Esophagus muscularis mucosa (tissue), 3 donors: Measurements from ENCODE around the gene ARHGAP15.

Experiments used
- POLR2A ChIP-seq: fragments of 450-650 bp; IDR thresholded peaks from one replicate; pipeline ENCODE4 v1.6.1; 2017; ENCODE audit warnings: antibody characterized with exemption, moderate library complexity, mild to moderate bottlenecking, low read depth
- TF ChIP-seq, protein P1 (sequence below), 3 experiments: fragments of 200-600 bp in 2 of 3; fragments of 450-650 bp in 1 of 3; sonication (generic) in 2 of 3; IDR thresholded peaks; one replicate each; pipeline ENCODE4 v1.5.1; 2017 to 2019; ENCODE audit warnings: antibody characterized with exemption in 3 of 3, mild to moderate bottlenecking in 2 of 3, moderate library complexity in 1 of 3

DNA sequence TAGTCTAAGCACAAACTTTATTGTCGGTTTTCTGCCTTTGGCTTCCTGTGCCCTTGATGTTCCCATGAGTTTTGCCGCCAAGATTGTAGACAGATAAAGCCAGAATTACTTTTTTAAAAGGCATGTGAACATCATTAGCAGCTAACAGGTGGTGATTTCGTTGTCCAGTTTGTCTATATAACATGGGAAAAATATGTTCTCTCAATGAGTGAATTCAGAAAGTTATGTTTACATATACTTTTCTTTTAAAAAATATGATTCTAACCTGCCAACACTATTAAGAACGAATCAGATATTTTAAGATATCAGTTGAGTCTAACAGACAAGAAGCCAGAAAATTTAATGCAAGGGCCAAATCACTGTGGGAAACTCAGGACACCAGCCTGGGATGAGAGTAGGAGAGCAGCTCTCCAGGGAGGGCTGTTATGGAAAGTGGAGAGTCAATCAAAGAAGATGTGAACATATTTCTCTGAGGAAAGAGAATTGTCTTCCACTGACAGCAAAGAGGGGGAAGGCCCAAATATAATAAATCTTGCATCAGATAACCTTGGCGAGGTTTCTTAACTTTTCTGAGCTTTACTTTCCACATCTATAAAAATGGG is 311.3 kb downstream of the ARHGAP15 start:
- TF ChIP-seq POLR2A, result no peak
- TF ChIP-seq, protein P1, sequence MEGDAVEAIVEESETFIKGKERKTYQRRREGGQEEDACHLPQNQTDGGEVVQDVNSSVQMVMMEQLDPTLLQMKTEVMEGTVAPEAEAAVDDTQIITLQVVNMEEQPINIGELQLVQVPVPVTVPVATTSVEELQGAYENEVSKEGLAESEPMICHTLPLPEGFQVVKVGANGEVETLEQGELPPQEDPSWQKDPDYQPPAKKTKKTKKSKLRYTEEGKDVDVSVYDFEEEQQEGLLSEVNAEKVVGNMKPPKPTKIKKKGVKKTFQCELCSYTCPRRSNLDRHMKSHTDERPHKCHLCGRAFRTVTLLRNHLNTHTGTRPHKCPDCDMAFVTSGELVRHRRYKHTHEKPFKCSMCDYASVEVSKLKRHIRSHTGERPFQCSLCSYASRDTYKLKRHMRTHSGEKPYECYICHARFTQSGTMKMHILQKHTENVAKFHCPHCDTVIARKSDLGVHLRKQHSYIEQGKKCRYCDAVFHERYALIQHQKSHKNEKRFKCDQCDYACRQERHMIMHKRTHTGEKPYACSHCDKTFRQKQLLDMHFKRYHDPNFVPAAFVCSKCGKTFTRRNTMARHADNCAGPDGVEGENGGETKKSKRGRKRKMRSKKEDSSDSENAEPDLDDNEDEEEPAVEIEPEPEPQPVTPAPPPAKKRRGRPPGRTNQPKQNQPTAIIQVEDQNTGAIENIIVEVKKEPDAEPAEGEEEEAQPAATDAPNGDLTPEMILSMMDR (IDR thresholded peaks at IDR 0.05), result no peak
